Smooth muscle cell (in vitro differentiated cells): ENCODE measurements around the gene MEGF11. TPM values are rescaled to one million over a fixed set of nuclear protein-coding genes. Genes with fewer than 3 reads are reported as not detected.
"Not testable (repeated sequence)": the region's sequence is repeated elsewhere in the genome, so short reads cannot be mapped to it uniquely, and the experiment has no call there.

Experiments used
- DNase-seq: peaks from one replicate; lab custom pipeline; 2025; ENCODE audit not compliant: unreplicated experiment; lab: John Stamatoyannopoulos, UW
- H2AFZ ChIP-seq: fragments of 200-600 bp; sonication (generic); 2 replicates; pipeline ENCODE4 v1.6.0; 2016; ENCODE audit warnings: antibody characterized with exemption, low read depth, mild to moderate bottlenecking
- H3F3A ChIP-seq: fragments of 200-600 bp; sonication (generic); 2 replicates; pipeline ENCODE4 v1.6.0; 2017; ENCODE audit warnings: antibody characterized with exemption, low read depth
- H3K27ac ChIP-seq: fragments of 200-600 bp; sonication (generic); 2 replicates; pipeline ENCODE4 v1.5.1; 2016; ENCODE audit warnings: low read depth, mild to moderate bottlenecking
- H3K27me3 ChIP-seq: fragments of 200-600 bp; sonication (generic); 2 replicates; pipeline ENCODE4 v1.6.1; 2016; ENCODE audit warnings: low read depth, mild to moderate bottlenecking
- H3K36me3 ChIP-seq: fragments of 200-600 bp; sonication (generic); 2 replicates; pipeline ENCODE4 v1.5.1; 2016; ENCODE audit warnings: low read depth
- H3K4me1 ChIP-seq: fragments of 200-600 bp; sonication (generic); 2 replicates; pipeline ENCODE4 v1.5.1; 2016; ENCODE audit warnings: low read depth
- H3K4me2 ChIP-seq: fragments of 200-600 bp; sonication (generic); 2 replicates; pipeline ENCODE4 v1.6.0; 2016; ENCODE audit warnings: mild to moderate bottlenecking
- H3K4me3 ChIP-seq: fragments of 200-600 bp; sonication (generic); 2 replicates; pipeline ENCODE4 v1.5.1; 2016; ENCODE audit warnings: mild to moderate bottlenecking
- H3K79me2 ChIP-seq: fragments of 200-600 bp; sonication (generic); 2 replicates; pipeline ENCODE4 v1.6.0; 2016; ENCODE audit warnings: low read depth, mild to moderate bottlenecking
- H3K9ac ChIP-seq: fragments of 200-600 bp; sonication (generic); 2 replicates; pipeline ENCODE4 v1.6.0; 2016; ENCODE audit warnings: low read depth
- H3K9me3 ChIP-seq: fragments of 200-600 bp; sonication (generic); replicated peaks from 2 replicates; pipeline ENCODE4 v1.5.1; 2016; ENCODE audit warnings: low read depth
- H4K20me1 ChIP-seq: fragments of 200-600 bp; sonication (generic); 2 replicates; pipeline ENCODE4 v1.6.0; 2016; ENCODE audit warnings: low read depth
- WGBS: methylation state at CpG from one replicate; pipeline ENCODE4 v1.1.7; 2016; ENCODE audit warnings: low lambda C conversion rate; 5-methylcytosine and 5-hydroxymethylcytosine counted together
- polyA plus RNA-seq: library from polyadenylated mRNA; unstranded; fragments of >200 nt; fragmentation: Nextera tagmentation; extraction: Ambion mirVana; gene quantifications from 2 replicates; pipeline ENCODE4 v1.2.1, GENCODE V29; 2016
- total RNA-seq: library from RNA; depleted of rRNA; stranded (reverse); fragments of >200 nt; gene quantifications from 2 replicates; pipeline ENCODE4 v1.2.3, GENCODE V29; 2014
- TF ChIP-seq, protein P1 (sequence below): fragments of 200-600 bp; sonication (generic); IDR thresholded peaks from 2 replicates; pipeline ENCODE4 v1.5.1; 2017; ENCODE audit warnings: borderline replicate concordance, mild to moderate bottlenecking, antibody characterized with exemption; ENCODE audit not compliant: insufficient read depth, poor library complexity, severe bottlenecking

Gene MEGF11
- total and polyA plus RNA-seq, 2 experiments from 2014 or later, result 0.08 TPM; not detected in 1

DNA sequence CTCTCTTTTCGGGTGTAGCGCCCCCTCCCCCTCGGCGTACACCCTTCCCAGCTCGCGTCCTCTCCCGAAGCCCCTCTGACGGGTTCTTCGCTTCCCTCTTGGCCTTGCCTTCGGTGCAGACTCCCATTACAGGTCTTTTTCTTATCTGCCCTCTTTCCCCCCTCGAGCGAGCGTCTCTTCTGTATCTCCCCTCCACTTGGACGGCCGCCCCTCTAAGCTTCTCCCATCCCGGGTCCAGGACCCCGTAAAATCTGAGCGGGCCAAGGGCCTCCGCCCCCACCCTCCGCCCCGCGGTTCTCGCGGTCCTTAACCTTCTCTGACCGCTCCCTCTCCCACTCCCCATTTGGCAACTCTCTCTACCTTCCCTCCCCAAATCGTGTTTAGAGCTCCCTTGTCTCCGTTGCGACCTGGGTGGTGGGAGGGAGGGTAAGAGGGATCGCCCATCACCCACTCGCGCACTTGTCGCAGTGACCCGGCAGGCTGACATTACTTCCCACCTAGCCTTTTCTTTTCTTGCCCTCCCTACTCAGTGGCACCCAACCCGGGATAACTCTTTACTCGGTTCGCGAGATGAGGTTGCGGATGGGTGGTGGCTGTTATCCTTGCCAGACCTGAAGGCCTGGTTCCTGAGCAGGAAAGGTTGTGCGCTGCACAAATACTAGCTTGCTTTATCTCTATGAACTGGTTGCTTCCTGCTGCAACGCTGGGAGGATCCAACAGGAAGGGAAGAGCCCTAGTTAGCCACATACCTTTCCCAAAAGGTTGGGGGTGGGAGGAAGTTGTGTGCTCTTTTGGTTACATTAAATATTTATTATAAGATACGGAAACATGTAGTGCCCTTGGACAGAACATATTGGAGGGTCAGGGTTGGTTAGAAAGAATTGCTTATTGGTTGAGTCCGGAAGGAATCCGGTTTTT is 383.3 kb downstream of the MEGF11 start:
- no peak for DNase-seq

DNA sequence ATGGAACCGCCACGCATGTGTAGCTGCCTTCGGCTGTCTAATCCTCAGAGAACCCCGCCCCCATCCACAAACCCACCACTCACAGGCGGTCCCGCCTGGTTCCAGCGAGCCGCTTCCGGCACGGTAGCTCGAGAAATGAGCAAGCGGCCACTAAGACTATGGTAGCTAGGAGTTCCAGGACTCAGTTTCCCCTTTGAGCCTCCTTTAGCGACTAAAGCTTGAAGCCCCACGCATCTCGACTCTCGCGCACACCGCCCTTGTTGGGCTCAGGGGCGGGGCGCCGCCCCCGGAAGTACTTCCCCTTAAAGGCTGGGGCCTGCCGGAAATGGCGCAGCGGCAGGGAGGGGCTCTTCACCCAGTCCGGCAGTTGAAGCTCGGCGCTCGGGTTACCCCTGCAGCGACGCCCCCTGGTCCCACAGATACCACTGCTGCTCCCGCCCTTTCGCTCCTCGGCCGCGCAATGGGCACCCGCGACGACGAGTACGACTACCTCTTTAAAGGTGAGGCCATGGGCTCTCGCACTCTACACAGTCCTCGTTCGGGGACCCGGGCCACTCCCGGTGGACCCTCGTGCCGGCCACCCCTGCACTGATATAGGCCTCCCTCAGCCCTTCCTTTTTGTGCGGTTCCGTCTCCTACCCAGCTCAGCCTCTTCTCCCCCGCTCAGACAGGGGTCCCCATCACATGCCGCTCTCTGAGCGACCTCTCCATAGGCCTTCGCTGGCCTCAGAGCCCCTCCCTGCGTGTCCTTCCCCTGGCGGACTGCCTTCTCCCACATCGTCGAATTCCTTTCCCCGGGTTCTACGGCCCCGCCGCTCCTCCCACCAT is 384.2 kb downstream of the MEGF11 start, which contains the start of gene RAB11A:
Gene RAB11A, plus strand, starts transcription at position 366 of the 828 bp plus-strand sequence. Its CDS starts 95 bp downstream, at position 461.
- WGBS, result under 1% methylated on average over 60 of the region's 62 CpGs
- no peaks in the 10 kb centered on the region for H3K27me3 ChIP-seq
- H3K4me1 ChIP-seq, result peaks cover 12% of the 10 kb centered on the region
- peak within 1 kb of the TSS; percentile 74 for H3K27ac ChIP-seq
- peaks cover 4% of the 10 kb centered on the region for H3F3A ChIP-seq
- peak within 1 kb of the TSS; percentile 88 for H3K4me3 ChIP-seq
- DNase-seq, result peak; percentile 99
- peak within 1 kb of the TSS; percentile 96 for H2AFZ ChIP-seq
- H3K36me3 ChIP-seq, result no peaks in the 10 kb centered on the region
- peak within 1 kb of the TSS; percentile 95 for H3K4me2 ChIP-seq
- no peaks in the 10 kb centered on the region for H3K9me3 ChIP-seq
- TF ChIP-seq, protein P1, sequence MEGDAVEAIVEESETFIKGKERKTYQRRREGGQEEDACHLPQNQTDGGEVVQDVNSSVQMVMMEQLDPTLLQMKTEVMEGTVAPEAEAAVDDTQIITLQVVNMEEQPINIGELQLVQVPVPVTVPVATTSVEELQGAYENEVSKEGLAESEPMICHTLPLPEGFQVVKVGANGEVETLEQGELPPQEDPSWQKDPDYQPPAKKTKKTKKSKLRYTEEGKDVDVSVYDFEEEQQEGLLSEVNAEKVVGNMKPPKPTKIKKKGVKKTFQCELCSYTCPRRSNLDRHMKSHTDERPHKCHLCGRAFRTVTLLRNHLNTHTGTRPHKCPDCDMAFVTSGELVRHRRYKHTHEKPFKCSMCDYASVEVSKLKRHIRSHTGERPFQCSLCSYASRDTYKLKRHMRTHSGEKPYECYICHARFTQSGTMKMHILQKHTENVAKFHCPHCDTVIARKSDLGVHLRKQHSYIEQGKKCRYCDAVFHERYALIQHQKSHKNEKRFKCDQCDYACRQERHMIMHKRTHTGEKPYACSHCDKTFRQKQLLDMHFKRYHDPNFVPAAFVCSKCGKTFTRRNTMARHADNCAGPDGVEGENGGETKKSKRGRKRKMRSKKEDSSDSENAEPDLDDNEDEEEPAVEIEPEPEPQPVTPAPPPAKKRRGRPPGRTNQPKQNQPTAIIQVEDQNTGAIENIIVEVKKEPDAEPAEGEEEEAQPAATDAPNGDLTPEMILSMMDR, result no peak
- H4K20me1 ChIP-seq, result peaks cover 43% of the 10 kb centered on the region
- peaks cover 49% of the 10 kb centered on the region for H3K79me2 ChIP-seq
- H3K9ac ChIP-seq, result peak within 1 kb of the TSS; percentile 80

More for the DNA sequence above, 383.3 kb downstream of the MEGF11 start:
- Histone ChIP-seq H3K4me1 (peaks cover 12% of the 10 kb centered on the region), H4K20me1 (peaks cover 52% of the 10 kb centered on the region), H3K27ac (peak overlapping the region; percentile 74), H3K4me2 (peak overlapping the region; percentile 95), H3F3A (peaks cover 4% of the 10 kb centered on the region), H2AFZ (peak overlapping the region; percentile 53), H3K9me3 (no peaks in the 10 kb centered on the region), H3K27me3 (no peaks in the 10 kb centered on the region), H3K9ac (peak overlapping the region; percentile 80), H3K79me2 (peaks cover 58% of the 10 kb centered on the region), H3K4me3 (peak overlapping the region; percentile 88), H3K36me3 (no peaks in the 10 kb centered on the region)
- TF ChIP-seq, protein P1, result no peak
- WGBS, result under 1% methylated on average over 33 of the region's 43 CpGs

GRCh38 chr15:65868546-65869125 is 384.9 kb downstream of the MEGF11 start:
- no peaks in the 10 kb centered on the region for H3K27me3 ChIP-seq
- H3K4me1 ChIP-seq, result peaks cover 12% of the 10 kb centered on the region
- peaks cover 36% of the 10 kb centered on the region for H4K20me1 ChIP-seq
- H3K9ac ChIP-seq, result no peak overlapping the region
- no peaks in the 10 kb centered on the region for H3K36me3 ChIP-seq
- no peak for DNase-seq
- H3K79me2 ChIP-seq, result peaks cover 42% of the 10 kb centered on the region
- peak overlapping the region; percentile 88 for H3K4me3 ChIP-seq
- peak overlapping the region; percentile 58 for H3K4me2 ChIP-seq
- H3F3A ChIP-seq, result peaks cover 4% of the 10 kb centered on the region
- TF ChIP-seq, protein P1, result no peak
- H3K27ac ChIP-seq, result no peak overlapping the region
- peak overlapping the region; percentile 96 for H2AFZ ChIP-seq
- H3K9me3 ChIP-seq, result no peaks in the 10 kb centered on the region
- 56% methylated on average over 11 of the region's 11 CpGs for WGBS

DNA sequence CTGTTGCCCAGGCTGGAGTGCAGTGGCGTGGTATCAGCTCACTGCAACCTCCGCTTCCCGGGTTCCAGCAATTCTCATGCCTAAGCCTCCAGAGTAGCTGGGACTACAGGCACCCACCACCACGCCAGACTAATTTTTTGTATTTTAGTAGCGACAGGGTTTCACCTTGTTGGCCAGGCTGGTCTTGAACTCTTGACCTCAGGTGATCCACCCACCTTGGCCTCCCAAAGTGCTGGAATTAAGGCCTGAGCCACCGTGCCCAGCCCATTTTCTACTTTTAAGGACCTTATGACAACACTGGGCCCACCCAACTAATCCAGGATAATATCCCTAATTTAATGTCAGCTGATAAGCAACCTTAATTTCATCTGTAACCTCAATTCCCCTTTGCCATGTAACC is 385.6 kb downstream of the MEGF11 start:
- peaks cover 35% of the 10 kb centered on the region for H3K79me2 ChIP-seq
- not testable (repeated sequence) for DNase-seq, H3K9me3 ChIP-seq, H3K4me3 ChIP-seq, H3K27me3 ChIP-seq, H2AFZ ChIP-seq, H3K36me3 ChIP-seq, H3F3A ChIP-seq, H3K9ac ChIP-seq, H3K4me2 ChIP-seq, H3K27ac ChIP-seq
- peaks cover 29% of the 10 kb centered on the region for H4K20me1 ChIP-seq
- WGBS, result 96% methylated on average over 6 of the region's 6 CpGs
- peaks cover 12% of the 10 kb centered on the region for H3K4me1 ChIP-seq
